GM12878 (cell line): ENCODE data around the gene PSMC6. TPM values are rescaled to one million over a fixed set of nuclear protein-coding genes. Genes with fewer than 3 reads are reported as not detected.

Experiments
- ATAC-seq: fragments of 200-7000 bp; cut with Tn5 transposase; 3 replicates; pipeline ENCODE4 v1.9.1; 2020; ENCODE audit warnings: mild to moderate bottlenecking, moderate library complexity
- BruUV-seq: library from RNA; stranded (reverse); fragments of 400-500 nt; replicated peaks from 2 replicates; lab custom pipeline; 2021; lab: Mats Ljungman, UMichigan
- CTCF ChIA-PET: fragments of 300-600 bp; sonication (Branson Sonifier 250); formaldehyde crosslinking; extraction: SDS; loops from one replicate; lab custom pipeline; 2021; ENCODE audit warnings: inconsistent platforms; lab: Yijun Ruan, JAX
- POLR2A ChIA-PET: fragments of 350-600 bp; formaldehyde crosslinking; extraction: SDS; loops from one replicate; lab custom pipeline; 2021; ENCODE audit warnings: inconsistent platforms; lab: Charles Lee
- RAD21 ChIA-PET: fragments of 300-600 bp; sonication (Branson Sonifier 250); formaldehyde crosslinking; loops from one replicate; lab custom pipeline; 2023; ENCODE audit warnings: antibody characterized with exemption; ENCODE audit not compliant: unreplicated experiment; lab: Charles Lee
- SMC1A ChIA-PET: fragments of 300-600 bp; sonication (Branson Sonifier 250); formaldehyde crosslinking; loops from one replicate; lab custom pipeline; 2023; ENCODE audit not compliant: unreplicated experiment, uncharacterized antibody; lab: Charles Lee
- DNase-seq: peaks from one replicate; pipeline ENCODE4 v3.0.0-alpha.2; 2011; ENCODE audit warnings: low read depth, low spot score
- FAIRE-seq: peaks from 3 replicates; lab custom pipeline; 2011; peaks lifted over from hg19 to GRCh38; lab: Jason Lieb, UNC
- H2AFZ ChIP-seq: 2 replicates; pipeline ENCODE4 v1.6.0; 2011; ENCODE audit warnings: low read depth, low read length, control low read depth; ENCODE audit not compliant: control insufficient read depth
- H3K27ac ChIP-seq: 2 replicates; pipeline ENCODE4 v1.5.1; 2011; ENCODE audit warnings: control low read depth; ENCODE audit not compliant: control insufficient read depth, insufficient read depth
- H3K27me3 ChIP-seq, 2 experiments: replicated peaks in 1 of 2; 2 replicates each; pipeline versions ENCODE4 v1.6.0 to v1.6.1; 2011; ENCODE audit warnings: low read length in 1 of 2; ENCODE audit not compliant: control insufficient read depth in 2 of 2, insufficient read depth in 2 of 2
- H3K36me3 ChIP-seq, 2 experiments: 2 replicates each; pipeline ENCODE4 v1.5.1; 2011; ENCODE audit warnings: low read length in 1 of 2; ENCODE audit not compliant: control insufficient read depth in 2 of 2, insufficient read depth in 2 of 2
- H3K4me1 ChIP-seq: 2 replicates; pipeline ENCODE4 v1.6.1; 2011; ENCODE audit warnings: mild to moderate bottlenecking, low read length, moderate library complexity, mixed read lengths; ENCODE audit not compliant: control insufficient read depth, insufficient read depth
- H3K4me2 ChIP-seq: 2 replicates; pipeline ENCODE4 v1.6.0; 2011; ENCODE audit warnings: control low read depth; ENCODE audit not compliant: control insufficient read depth, insufficient read depth
- H3K4me3 ChIP-seq: fragments of 200-600 bp; sonication (generic); 2 replicates; pipeline ENCODE4 v1.5.1; 2016
- H3K79me2 ChIP-seq: 2 replicates; pipeline ENCODE4 v1.6.0; 2011; ENCODE audit warnings: low read length; ENCODE audit not compliant: control insufficient read depth, insufficient read depth
- H3K9ac ChIP-seq: 2 replicates; pipeline ENCODE4 v1.8.0; 2011; ENCODE audit warnings: low read length, control low read depth, mixed read lengths; ENCODE audit not compliant: control insufficient read depth, insufficient read depth
- H3K9me3 ChIP-seq: replicated peaks from 3 replicates; pipeline ENCODE4 v1.5.1; 2011; ENCODE audit warnings: mild to moderate bottlenecking, low read length; ENCODE audit not compliant: control insufficient read depth, insufficient read depth
- H4K20me1 ChIP-seq: 2 replicates; pipeline ENCODE4 v1.6.0; 2011; ENCODE audit not compliant: control insufficient read depth, insufficient read depth
- ATF7 ChIP-seq: fragments of 450-650 bp; IDR thresholded peaks from 2 replicates; pipeline ENCODE4 v1.6.1; 2016; ENCODE audit warnings: low read depth, mild to moderate bottlenecking
- CBFB ChIP-seq: IDR thresholded peaks from 2 replicates; pipeline ENCODE4 v1.6.1; 2016; ENCODE audit warnings: antibody characterized with exemption, low read depth
- CBX5 ChIP-seq: sonication (generic); IDR thresholded peaks from 2 replicates; pipeline ENCODE4 v1.6.1; 2016; ENCODE audit warnings: low read depth, moderate library complexity, mild to moderate bottlenecking, inconsistent platforms
- CHD1 ChIP-seq: IDR thresholded peaks from 2 replicates; pipeline ENCODE4 v1.6.1; 2012; ENCODE audit warnings: low read depth, low read length, improper control_type of control experiment
- CTCF ChIP-seq, 3 experiments: IDR thresholded peaks in 2 of 3; conservative IDR thresholded peaks in 1 of 3; 2 replicates each; pipeline ENCODE4 v1.5.1; 2011; ENCODE audit warnings: low read depth in 3 of 3, low read length in 3 of 3, mild to moderate bottlenecking in 3 of 3, control low read depth in 2 of 3, moderate library complexity in 2 of 3, inconsistent platforms in 1 of 3, mixed read lengths in 1 of 3; ENCODE audit not compliant: control insufficient read depth in 2 of 3, insufficient read depth in 1 of 3; ENCODE audit errors: extremely low read depth in 1 of 3
- EED ChIP-seq: sonication (generic); IDR thresholded peaks from 2 replicates; pipeline ENCODE4 v1.6.1; 2016; ENCODE audit warnings: antibody characterized with exemption, low read depth
- EP300 ChIP-seq, 2 experiments: fragments of 150-350 bp in 1 of 2; IDR thresholded peaks; 2 replicates each; pipeline ENCODE4 v1.6.1; 2011 to 2012; ENCODE audit warnings: low read depth in 2 of 2, low read length in 2 of 2, borderline replicate concordance in 1 of 2, improper control_type of control experiment in 1 of 2, inconsistent platforms in 1 of 2; ENCODE audit not compliant: control insufficient read depth in 1 of 2
- KDM1A ChIP-seq: fragments of 200-600 bp; sonication (generic); IDR thresholded peaks from 2 replicates; pipeline ENCODE4 v1.6.1; 2016; ENCODE audit warnings: borderline replicate concordance
- MTA2 ChIP-seq: fragments of 450-650 bp; IDR thresholded peaks from 2 replicates; pipeline ENCODE4 v1.6.1; 2016; ENCODE audit warnings: low read depth, mild to moderate bottlenecking, moderate library complexity
- NFIC ChIP-seq: IDR thresholded peaks from 2 replicates; pipeline ENCODE4 v1.6.1; 2012; ENCODE audit warnings: low read depth, mild to moderate bottlenecking, inconsistent platforms, low read length, moderate library complexity
- RBBP5 ChIP-seq: fragments of 200-600 bp; sonication (generic); conservative IDR thresholded peaks from 2 replicates; pipeline ENCODE4 v1.6.1; 2016
- RFX5 ChIP-seq: IDR thresholded peaks from 2 replicates; pipeline ENCODE4 v1.6.1; 2011; ENCODE audit warnings: low read depth, low read length, improper control_type of control experiment
- SMAD1 ChIP-seq: fragments of 450-650 bp; IDR thresholded peaks from 2 replicates; pipeline ENCODE4 v1.6.1; 2018; ENCODE audit warnings: mild to moderate bottlenecking, low read depth; ENCODE audit not compliant: partially characterized antibody
- SREBF2 ChIP-seq: IDR thresholded peaks from 2 replicates; pipeline ENCODE4 v1.6.1; 2012; ENCODE audit warnings: mild to moderate bottlenecking, low read length
- STAT3 ChIP-seq: IDR thresholded peaks from 2 replicates; pipeline ENCODE4 v1.6.1; 2011; ENCODE audit warnings: low read depth, low read length, improper control_type of control experiment
- SUZ12 ChIP-seq: fragments of 200-600 bp; sonication (generic); IDR thresholded peaks from one replicate; pipeline ENCODE4 v1.6.1; 2018; ENCODE audit warnings: antibody characterized with exemption, mild to moderate bottlenecking; ENCODE audit not compliant: unreplicated experiment
- ZNF24 ChIP-seq: fragments of 450-650 bp; IDR thresholded peaks from 2 replicates; pipeline ENCODE4 v1.6.1; 2017; ENCODE audit warnings: antibody characterized with exemption, mild to moderate bottlenecking
- ZNF274 ChIP-seq: IDR thresholded peaks from one replicate; pipeline ENCODE4 v1.8.0; 2011; ENCODE audit not compliant: insufficient read length, insufficient read depth
- ZNF592 ChIP-seq: fragments of 450-650 bp; IDR thresholded peaks from 2 replicates; pipeline ENCODE4 v1.6.1; 2017; ENCODE audit warnings: mild to moderate bottlenecking, moderate library complexity
- in situ Hi-C: fragments of 300-500 bp; cut with MboI; formaldehyde crosslinking; loops from 9 replicates; pipeline ENCODE4 v1.14.3; 2018; ENCODE audit warnings: mixed read lengths
- intact Hi-C: fragments of 100-400 bp; cut with micrococcal nuclease; formaldehyde crosslinking; loops from one replicate; pipeline ENCODE4 v1.14.2; 2022; ENCODE audit not compliant: unreplicated experiment
- polyA plus RNA-seq, 11 experiments: library from polyadenylated mRNA; depleted of rRNA in 4 of 11; unstranded in 6 of 11; stranded (reverse) in 5 of 11; fragments of >200 nt; fragmentation: Nextera tagmentation in 4 of 11; fragmentation: Illumina TruSeq in 1 of 11; extraction: Ambion mirVana in 4 of 11; extraction: Trizol in 1 of 11; gene quantifications; 1 replicate in 1 of 11; 2 replicates in 10 of 11; pipeline versions ENCODE4 v1.2.1 to v1.2.3, GENCODE V29; 2011 to 2016; ENCODE audit warnings: inconsistent platforms in 2 of 11, missing spikeins in 2 of 11, low read depth in 1 of 11
- total RNA-seq, 4 experiments: library from RNA; depleted of rRNA in 3 of 4; stranded (reverse); fragments of >200 nt in 3 of 4; fragmentation: Illumina TruSeq in 1 of 4; extraction: Trizol in 1 of 4; gene quantifications; 2 replicates each; pipeline versions ENCODE4 v1.2.1 to v1.2.3, GENCODE V29; 2013 to 2021

Gene PSMC6
- total and polyA plus RNA-seq, 10 of the 15 experiments (the other 5 are each of a cell fraction or from before 2014, with no cell fraction given) = 71.4 to 192 (median 153) TPM

DNA sequence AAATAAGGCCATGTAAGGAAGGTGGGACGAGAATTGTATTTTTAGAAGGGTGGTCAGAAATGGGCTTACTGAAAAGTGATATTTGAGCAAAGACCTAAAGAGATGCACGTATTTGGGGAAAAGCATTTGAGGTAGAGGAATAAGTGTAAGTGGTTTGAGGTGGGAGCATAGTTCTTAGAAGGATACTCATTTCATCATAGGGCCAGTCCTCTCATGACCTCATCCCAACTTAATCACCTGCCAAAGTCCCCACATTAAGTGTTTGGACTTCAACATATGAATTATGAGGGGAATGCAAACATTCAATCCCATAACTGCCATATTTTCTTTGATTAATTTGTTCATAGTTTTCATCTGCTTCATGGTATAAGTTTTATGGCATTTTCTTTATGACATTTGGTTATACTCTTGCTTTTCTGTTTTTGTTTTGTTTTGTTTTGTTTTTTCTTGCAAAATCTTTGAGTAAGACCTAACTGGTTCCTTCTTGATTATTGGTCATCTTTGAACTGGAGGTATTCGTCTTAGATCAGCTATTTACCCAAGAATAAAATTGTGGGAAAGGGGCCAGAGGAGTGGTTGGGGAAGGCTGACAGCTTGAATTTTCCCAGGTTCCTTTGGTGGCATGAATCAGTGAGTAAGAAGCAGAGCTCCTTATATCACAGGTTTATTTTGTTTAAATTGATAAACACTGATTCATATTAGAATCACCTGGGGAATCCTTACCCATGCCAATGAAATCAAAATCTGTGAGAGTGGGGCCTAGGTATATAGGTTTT lies 60.2 kb downstream of the PSMC6 start (continued):
- TF ChIP-seq ZNF274 (no peak), STAT3 (no peak), CBFB (no peak), CTCF (IDR thresholded peaks at IDR 0.05 in 2 of 3, conservative IDR thresholded peaks at IDR 0.05 in 1 of 3; ENCODE audit: control insufficient read depth in 2 of 3, extremely low read depth in 1 of 3, insufficient read depth in 1 of 3, low read depth in 3 of 3, low read length in 3 of 3) (no peak), SUZ12 (no peak)

GRCh38 chr14:52769887-52770286 lies 62.9 kb downstream of the PSMC6 start:
- RAD21 ChIA-PET = no interaction called here
- BruUV-seq = no TSS peak
- TF ChIP-seq CBX5 (no peak), NFIC (no peak), SREBF2 (no peak), EP300 (IDR thresholded peaks at IDR 0.05; ENCODE audit: borderline replicate concordance in 1 of 2, control insufficient read depth in 1 of 2, low read depth in 2 of 2, low read length in 2 of 2) (no peak), SUZ12 (no peak), ATF7 (no peak), ZNF24 (no peak), KDM1A (no peak), MTA2 (no peak), ZNF592 (no peak), RFX5 (no peak), RBBP5 (no peak), SMAD1 (no peak), EED (no peak), CHD1 (no peak)
- TF ChIP-seq, all 136 proteins: peak for 0
- Histone ChIP-seq H3K4me2 (no peak overlapping the region), H3K27ac (no peak overlapping the region), H2AFZ (no peak overlapping the region), H3K27me3 (no peaks in the 10 kb centered on the region), H3K79me2 (no peaks in the 10 kb centered on the region), H4K20me1 (no peaks in the 10 kb centered on the region), H3K9ac (no peak overlapping the region), H3K4me3 (no peak overlapping the region), H3K4me1 (no peaks in the 10 kb centered on the region), H3K9me3 (no peaks in the 10 kb centered on the region), H3K36me3 (peaks cover 0 to 11% of the 10 kb centered on the region in 2 experiments; a peak in 1 of 4 replicates)
- POLR2A ChIA-PET = no interaction called here
- intact Hi-C loops = no loop called here
- SMC1A ChIA-PET = no interaction called here
- ATAC-seq (no peak), DNase-seq (no peak), FAIRE-seq (no peak)
- in situ Hi-C loops = no loop called here
- CTCF ChIA-PET = no interaction called here
